Mucosa of descending colon (tissue), 3 donors: Measurements from ENCODE around the gene SPHK2. TPM values are rescaled to one million over a fixed set of nuclear protein-coding genes. Genes with fewer than 3 reads are reported as not detected.
A peak's percentile ranks its signal among the peaks of the same experiment; 100 is the strongest.

Experiments
- ATAC-seq: fragments of 200-7000 bp; cut with Tn5 transposase; one replicate; pipeline ENCODE4 v1.9.1; 2020; ENCODE audit warnings: mild to moderate bottlenecking, moderate library complexity
- DNase-seq, 3 donors: peaks; one replicate each; pipeline ENCODE4 v3.0.0-alpha.2; 2020
- H3K36me3 ChIP-seq: fragments of 200-600 bp; one replicate; pipeline ENCODE4 v1.8.0; 2021; ENCODE audit warnings: low read depth, mild to moderate bottlenecking
- H3K4me1 ChIP-seq: fragments of 200-600 bp; one replicate; pipeline ENCODE4 v1.8.0; 2021; ENCODE audit warnings: low read depth, mild to moderate bottlenecking
- H3K4me3 ChIP-seq: fragments of 200-600 bp; one replicate; pipeline ENCODE4 v1.8.0; 2021; ENCODE audit warnings: mild to moderate bottlenecking
- H3K9me3 ChIP-seq: fragments of 200-600 bp; one replicate; pipeline ENCODE4 v1.8.0; 2021; ENCODE audit warnings: mild to moderate bottlenecking
- intact Hi-C, 2 donors: fragments of 100-400 bp; cut with DNase I in 1 of 2; cut with micrococcal nuclease in 1 of 2; formaldehyde crosslinking; loops; one replicate each; pipeline versions ENCODE4 v1.11.0 to v1.11.1; 2022; cut with DNase I, micrococcal nuclease
- total RNA-seq, 3 donors: library from RNA; stranded (reverse); fragmentation: NEBNext Ultra II Directional in 2 of 3; extraction: Animal tissue kit (Norgen Biotek cat#: 25700) in 2 of 3; gene quantifications; one replicate each; pipeline versions ENCODE4 v1.2.1 to v1.2.4, GENCODE V29; 2021 to 2023
- TF ChIP-seq, protein P1 (sequence below): fragments of 200-600 bp; IDR thresholded peaks from one replicate; pipeline ENCODE4 v1.8.0; 2022; ENCODE audit warnings: antibody characterized with exemption, mild to moderate bottlenecking
- donor health status: DM: no; HTN: no; CAD: no; lungs with moderate emphysema.
- donor health status: DM: no; HTN: no; CAD: no.
- donor health status: DM: no; HTN: yes; CAD: no.

Gene SPHK2
- total RNA-seq, 3 donors from 2014 or later, result 37.9 to 54.8 (median 50.2) TPM

DNA sequence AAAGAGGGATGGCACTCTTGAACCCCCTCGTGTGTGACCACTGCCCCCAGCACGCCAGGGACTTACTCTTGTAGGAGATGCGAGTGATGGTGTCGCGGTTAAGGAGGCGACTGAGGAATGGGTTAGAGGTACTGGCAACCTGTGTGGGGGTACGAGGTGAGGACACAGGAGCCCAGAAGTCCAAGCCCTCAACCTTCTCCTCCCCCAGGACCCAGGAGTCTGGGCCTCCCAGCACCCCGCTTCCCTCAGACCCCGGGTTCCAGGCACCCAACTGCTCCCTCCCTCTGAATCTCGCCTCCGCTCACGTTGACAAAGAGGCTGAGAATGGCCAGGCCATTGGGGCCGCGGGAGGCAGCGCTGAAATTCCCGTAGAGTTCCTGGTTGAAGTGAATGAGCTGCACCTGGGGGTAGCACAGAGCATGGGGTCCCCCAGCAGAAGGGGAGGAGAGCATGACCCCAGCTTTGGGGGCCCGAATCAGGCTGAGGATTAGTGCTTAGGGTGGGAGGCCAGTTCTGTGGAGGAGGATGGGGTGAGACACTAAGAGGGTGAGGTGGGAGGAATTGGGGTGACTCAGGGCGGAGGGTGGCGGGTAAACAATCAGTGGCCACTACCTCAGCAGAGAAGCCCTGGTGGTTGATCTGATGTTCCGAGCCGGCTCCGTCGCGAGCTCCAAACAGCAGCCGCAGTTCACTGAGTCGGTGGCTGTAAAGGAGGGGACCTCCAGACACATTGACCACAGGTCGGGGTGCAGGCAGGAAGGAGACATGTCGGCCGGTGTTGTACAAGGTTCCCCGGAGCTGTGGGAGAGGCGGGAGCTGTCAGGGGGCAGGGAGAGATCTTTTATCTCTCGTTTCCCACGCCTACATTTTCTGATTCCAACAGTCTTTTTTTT, 20.4 kb downstream of the SPHK2 start:
- peak in 1 of 3 donors; percentile 47 for DNase-seq
- TF ChIP-seq, protein P1, sequence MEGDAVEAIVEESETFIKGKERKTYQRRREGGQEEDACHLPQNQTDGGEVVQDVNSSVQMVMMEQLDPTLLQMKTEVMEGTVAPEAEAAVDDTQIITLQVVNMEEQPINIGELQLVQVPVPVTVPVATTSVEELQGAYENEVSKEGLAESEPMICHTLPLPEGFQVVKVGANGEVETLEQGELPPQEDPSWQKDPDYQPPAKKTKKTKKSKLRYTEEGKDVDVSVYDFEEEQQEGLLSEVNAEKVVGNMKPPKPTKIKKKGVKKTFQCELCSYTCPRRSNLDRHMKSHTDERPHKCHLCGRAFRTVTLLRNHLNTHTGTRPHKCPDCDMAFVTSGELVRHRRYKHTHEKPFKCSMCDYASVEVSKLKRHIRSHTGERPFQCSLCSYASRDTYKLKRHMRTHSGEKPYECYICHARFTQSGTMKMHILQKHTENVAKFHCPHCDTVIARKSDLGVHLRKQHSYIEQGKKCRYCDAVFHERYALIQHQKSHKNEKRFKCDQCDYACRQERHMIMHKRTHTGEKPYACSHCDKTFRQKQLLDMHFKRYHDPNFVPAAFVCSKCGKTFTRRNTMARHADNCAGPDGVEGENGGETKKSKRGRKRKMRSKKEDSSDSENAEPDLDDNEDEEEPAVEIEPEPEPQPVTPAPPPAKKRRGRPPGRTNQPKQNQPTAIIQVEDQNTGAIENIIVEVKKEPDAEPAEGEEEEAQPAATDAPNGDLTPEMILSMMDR, result no peak
- no peaks in the 10 kb centered on the region for H3K36me3 ChIP-seq
- no peak for ATAC-seq
- H3K9me3 ChIP-seq, result no peaks in the 10 kb centered on the region
- peaks cover 13% of the 10 kb centered on the region for H3K4me1 ChIP-seq
- no peak overlapping the region for H3K4me3 ChIP-seq
- intact Hi-C loops, result no loop called here

DNA sequence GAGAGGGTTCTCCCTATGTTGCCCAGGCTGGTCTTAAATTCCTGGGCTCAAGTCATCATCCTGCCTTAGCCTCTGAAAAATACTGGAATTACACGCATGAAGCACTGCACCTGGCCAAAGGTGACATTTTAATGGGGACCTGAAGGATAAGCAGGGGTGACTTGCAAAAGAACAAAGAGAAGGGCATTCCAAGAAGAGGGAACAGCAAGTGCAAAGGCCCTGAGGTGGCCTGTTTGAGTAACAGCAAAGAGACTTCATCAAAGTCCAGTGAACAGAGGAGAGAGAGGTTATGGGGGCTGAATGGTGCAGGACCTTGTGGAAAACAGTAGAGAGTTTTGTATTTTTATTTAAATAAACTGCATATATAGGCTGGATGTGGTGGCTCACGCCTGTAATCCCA, 22.5 kb downstream of the SPHK2 start:
- H3K4me1 ChIP-seq, result peaks cover 16% of the 10 kb centered on the region
- no peak for ATAC-seq
- TF ChIP-seq, protein P1, result no peak

DNA sequence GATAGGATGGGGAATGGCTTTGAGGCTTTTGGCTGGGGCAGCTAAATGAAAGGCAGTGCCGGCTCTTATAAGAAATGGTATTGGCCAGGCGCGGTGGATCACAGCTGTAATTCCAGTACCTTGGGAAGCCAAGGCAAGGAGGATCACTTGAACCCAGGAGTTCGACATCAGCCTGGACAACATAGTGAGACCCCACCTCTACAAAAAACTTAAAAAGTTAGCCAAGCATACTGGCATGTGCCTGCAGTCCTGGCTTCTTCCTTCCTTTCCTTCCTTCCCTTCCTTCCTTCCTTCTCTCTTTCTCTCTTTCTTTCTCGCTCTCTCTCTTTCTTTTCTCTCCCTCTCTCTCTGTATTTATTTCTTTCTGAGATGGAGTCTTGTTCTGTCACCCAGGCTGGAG, 23.6 kb downstream of the SPHK2 start:
- DNase-seq (no peak), ATAC-seq (no peak)
- Histone ChIP-seq H3K9me3 (no peaks in the 10 kb centered on the region), H3K4me3 (no peak overlapping the region), H3K36me3 (no peaks in the 10 kb centered on the region), H3K4me1 (peaks cover 12% of the 10 kb centered on the region)
- TF ChIP-seq, protein P1, result no peak
- intact Hi-C loops, result no loop called here

More for the DNA sequence above, 22.5 kb downstream of the SPHK2 start:
- no peak overlapping the region for H3K4me3 ChIP-seq
- no peak for DNase-seq
- intact Hi-C loops, result no loop called here
- no peaks in the 10 kb centered on the region for H3K36me3 ChIP-seq
- no peaks in the 10 kb centered on the region for H3K9me3 ChIP-seq

DNA sequence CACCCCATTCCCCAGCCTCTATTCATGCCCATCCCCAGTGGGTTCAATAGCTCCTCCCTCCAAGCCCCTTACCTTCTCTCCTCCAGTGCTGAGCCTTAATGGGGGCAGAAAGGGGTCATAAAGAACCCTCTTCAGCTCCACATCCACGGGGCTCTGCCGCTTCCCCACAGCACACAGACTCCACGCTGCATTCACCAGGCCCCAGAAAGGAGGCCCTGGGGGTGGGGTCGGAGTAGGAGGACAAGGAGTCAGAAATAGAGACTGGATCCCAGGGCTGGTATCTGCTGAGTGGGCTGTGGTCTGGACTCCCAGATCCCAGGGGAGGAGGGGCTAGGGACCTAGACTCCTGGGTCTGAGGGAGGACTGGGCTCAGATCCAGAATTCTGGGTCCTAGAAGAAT, 25.0 kb downstream of the SPHK2 start:
- Histone ChIP-seq H3K36me3 (no peaks in the 10 kb centered on the region), H3K9me3 (no peaks in the 10 kb centered on the region), H3K4me1 (peaks cover 8% of the 10 kb centered on the region), H3K4me3 (no peak overlapping the region)
- DNase-seq (no peak), ATAC-seq (no peak)
- intact Hi-C loops, result no loop called here
- TF ChIP-seq, protein P1, result no peak

DNA sequence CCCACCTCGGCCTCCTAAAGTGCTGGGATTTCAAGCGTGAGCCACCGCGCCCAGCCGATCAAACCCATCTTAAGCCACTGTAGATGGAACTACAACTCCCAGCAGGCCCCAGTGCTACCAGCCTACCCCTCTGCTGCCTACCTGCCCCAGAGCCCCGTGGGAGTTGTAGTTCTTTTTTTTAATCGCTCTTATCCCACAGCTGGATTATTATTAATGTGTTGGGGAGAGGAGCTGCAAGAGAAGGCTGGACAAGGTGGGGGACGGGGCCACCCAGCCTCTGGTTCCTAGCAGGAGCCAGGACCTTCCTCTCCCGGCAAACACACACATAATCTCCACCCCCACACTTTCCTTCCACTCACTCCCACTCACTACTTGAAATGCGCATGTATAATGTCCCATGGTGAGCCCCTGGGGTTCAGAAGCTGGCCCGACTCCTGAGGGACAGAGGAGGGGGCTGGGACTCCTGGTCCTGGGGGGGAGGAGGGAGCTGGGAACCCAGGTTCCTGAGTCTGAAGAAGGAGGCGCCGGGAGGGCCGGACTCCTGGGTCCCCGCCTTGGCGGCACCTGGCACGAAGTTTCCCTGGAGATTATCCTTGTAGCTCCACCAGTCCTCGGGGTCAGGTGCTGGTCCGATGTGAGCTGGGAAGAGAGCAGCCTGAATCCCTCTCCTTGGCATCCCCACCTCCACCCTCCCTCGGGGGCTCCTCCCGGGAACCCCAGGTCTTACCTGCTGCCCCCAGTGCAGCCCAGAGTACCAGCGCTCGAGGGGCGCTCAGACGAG, 25.7 kb downstream of the SPHK2 start:
- Histone ChIP-seq H3K36me3 (no peaks in the 10 kb centered on the region), H3K4me1 (peaks cover 10% of the 10 kb centered on the region), H3K9me3 (no peaks in the 10 kb centered on the region), H3K4me3 (no peak overlapping the region)
- DNase-seq (peak; percentile 63 to 85 (median 77)), ATAC-seq (peak; percentile 75)
- TF ChIP-seq, protein P1, result no peak
- intact Hi-C loops, result no loop called here
